IPS-NIHi7 (cell line): Measurements from ENCODE around the gene NFKBIB.

Experiments used
- DNase-seq: peaks from one replicate; pipeline ENCODE4 v3.0.0; 2012; ENCODE audit warnings: mixed read lengths; ENCODE audit errors: extremely low spot score

Gene NFKBIB

DNA sequence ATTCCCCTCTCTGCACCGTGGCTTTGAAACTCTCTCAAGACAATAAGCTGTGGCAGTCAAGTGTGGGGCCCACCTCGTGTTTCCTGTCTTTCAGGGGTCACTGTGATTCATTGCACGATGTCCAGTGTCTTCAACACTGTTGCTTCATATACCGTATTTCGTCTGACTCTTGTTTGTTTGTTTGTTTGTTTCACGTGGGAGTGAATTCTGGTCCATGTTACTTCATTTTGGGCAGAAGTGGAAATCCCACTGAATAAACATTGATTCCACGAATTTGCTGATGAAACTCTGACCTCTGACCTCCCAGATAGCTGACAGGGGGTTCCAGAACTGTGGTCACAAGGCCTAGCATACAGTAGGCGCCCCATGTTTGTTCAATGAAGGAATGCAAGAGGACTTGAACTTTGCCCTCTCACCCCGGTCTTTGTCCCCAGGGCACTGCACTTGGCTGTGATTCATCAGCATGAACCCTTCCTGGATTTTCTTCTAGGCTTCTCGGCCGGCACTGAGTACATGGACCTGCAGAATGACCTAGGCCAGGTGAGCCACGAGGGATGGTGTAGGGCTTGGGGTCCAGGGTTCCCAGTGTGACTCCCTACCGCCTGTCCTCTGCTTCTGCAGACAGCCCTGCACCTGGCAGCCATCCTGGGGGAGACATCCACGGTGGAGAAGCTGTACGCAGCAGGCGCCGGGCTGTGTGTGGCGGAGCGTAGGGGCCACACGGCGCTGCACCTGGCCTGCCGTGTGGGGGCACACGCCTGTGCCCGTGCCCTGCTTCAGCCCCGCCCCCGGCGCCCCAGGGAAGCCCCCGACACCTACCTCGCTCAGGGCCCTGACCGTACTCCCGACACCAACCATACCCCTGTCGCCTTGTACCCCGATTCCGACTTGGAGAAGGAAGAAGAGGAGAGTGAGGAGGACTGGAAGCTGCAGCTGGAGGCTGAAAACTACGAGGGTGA lies 5.1 kb downstream of the NFKBIB start:
- no peak for DNase-seq

DNA sequence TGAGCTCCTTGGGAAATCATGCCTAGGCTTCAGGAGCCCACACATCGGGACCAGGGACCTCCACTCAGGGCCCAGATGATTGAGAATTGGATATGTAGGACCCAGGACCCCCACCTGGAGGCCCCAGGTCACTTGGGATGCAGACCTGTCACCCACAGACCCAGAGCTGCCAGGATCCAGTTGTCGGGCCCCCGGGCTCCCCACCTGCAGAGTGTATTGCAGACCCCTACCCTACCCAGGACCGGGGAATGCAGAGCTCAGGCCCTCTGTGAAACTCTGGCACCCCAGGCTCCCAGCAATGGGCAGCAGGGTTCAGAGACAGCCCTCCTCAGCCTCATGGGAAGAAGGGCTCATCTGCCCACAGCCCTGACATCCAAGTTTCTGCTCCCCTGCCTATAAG lies 5.9 kb downstream of the NFKBIB start:
- DNase-seq: no peak

DNA sequence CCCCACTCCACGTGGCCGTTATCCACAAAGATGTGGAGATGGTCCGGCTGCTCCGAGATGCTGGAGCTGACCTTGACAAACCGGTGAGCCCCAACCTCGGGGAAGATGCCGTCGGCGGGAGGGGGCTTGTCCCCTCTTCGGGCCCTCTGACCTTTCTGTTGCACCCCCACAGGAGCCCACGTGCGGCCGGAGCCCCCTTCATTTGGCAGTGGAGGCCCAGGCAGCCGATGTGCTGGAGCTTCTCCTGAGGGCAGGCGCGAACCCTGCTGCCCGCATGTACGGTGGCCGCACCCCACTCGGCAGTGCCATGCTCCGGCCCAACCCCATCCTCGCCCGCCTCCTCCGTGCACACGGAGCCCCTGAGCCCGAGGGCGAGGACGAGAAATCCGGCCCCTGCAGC lies 7.5 kb downstream of the NFKBIB start:
- DNase-seq: no peak

DNA sequence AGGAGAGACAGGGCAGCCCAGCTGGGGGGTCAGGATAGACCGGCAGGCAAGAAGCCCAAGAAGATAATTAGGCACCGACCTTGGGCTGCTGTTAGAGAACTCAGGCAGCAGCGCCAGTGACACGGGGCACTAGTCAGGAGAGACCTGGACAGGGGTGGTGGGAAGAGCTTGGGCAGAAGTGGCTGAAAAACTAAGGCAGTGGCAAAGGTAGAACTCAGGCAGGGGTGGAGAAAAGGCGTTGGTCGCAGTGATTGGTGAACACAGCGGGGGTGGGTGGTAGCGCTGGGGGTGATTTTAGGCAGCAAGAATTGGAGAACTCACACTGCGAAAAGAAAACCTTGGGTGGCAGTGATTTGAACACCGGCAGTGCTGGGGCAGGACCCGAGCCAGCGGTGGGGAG lies 7.9 kb downstream of the NFKBIB start:
- no peak for DNase-seq

DNA sequence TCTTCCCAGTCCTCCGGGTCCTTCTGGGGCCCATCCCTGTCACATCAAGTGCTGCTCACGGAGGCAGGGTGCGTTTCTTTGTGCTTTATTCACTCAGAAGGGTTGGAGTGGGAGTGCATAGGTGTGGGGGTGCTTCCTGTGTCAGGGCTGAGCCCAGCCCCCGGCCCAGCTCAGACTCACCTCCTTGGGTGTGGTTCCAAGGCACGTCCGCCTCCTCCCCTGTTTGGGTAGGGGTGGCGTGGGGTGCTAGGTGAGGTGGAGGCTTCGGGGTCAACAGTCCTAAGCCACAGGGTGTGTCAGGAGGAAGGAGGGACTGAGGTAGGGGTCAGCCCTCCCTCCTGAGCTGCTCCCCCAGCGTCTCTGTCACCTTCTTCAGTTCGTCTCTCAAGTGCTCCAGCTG lies 9.1 kb downstream of the NFKBIB start:
- no peak for DNase-seq

DNA sequence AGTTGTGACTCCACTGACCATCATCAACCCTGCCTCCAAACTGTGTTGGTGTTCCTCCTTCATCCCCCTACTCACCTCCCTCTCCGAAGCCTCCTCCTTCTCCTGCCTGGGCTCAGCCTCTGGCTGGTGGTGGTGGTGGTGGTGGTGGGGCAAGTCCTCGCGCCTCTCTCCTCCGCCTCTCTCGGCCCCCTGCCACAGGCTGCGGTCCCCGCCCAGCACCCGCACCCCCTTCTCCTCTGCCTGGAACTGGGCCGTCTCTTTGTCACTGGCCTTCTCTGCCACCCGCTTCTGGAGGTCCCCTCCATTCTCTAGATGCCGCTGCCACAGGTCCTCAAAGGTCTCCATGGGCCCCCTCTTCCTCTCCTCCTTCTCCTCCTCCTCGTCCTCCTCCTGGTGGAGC lies 10.7 kb downstream of the NFKBIB start:
- DNase-seq: no peak

DNA sequence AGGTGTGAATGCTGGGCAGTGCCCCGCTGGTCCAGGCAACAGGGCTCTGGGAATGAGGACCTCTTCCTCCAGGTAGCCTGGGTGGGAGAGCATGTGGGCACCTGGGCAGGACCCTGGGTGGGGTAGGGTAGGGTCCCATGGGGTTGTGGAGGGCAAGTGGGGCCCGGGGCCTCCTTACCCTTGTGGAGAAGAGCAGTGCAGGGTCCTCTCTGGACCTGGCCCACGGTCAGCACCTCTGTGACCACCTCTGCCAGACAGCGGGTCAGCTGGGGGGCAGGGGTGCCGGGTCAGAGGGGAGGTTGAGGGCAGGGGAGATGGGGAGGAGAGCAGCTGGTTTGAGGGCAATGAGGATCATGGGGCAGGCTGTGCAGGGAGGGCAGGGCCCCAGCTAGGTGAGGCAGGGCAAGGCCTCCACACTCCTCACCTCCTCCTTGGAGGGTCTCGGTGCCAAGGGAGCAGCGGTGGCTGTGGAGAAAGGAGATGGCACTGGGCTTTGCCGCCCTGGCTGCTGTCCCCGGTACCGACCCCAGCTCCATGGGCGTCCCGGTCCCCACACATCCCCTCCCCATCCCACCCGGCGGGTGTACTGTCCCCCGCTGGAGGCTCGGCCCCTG lies 11.7 kb downstream of the NFKBIB start:
- DNase-seq: peak; percentile 34

DNA sequence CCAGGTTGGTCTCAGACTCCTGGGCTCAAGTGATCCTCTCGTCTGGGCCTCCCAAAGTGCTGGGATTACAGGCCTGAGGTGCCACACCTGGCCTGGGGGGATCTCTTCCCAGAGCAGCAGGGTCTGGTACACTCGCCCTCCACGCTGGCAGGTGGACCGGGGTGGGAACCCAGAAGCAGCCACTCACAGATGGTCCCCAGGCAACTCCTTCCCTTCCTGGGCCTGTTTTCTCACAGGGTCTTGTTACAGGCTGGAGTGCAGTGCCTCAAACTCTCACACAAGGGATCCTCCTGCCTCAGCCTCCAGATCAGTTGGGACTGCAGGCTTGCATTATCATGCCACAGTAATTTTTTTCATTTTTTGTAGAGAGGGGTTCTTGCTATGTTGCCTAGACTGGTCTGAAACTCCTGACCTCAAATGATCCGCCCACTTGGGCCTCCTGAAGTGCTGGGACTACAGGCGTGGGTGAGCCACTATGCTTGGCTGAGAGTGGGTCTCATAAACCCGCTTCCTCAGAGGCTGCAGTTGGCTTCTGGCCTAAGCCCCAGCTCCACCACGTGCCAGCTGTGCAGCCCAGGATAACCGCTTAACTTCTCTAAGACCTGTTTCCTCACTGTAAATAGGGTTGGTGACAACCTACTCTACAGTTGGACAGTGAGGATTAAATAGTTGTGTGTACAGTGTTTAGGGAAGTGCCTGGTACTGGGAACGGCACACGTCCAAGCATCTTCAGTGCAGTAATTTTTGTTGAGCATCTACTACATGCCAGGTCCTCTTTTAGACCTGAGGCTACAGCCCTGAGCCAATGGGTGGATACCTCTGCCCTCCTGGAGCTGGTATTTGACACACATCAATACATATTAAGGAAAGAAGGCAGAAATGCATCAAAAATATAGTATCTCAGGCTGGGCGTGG lies 13.1 kb downstream of the NFKBIB start:
- DNase-seq: no peak

DNA sequence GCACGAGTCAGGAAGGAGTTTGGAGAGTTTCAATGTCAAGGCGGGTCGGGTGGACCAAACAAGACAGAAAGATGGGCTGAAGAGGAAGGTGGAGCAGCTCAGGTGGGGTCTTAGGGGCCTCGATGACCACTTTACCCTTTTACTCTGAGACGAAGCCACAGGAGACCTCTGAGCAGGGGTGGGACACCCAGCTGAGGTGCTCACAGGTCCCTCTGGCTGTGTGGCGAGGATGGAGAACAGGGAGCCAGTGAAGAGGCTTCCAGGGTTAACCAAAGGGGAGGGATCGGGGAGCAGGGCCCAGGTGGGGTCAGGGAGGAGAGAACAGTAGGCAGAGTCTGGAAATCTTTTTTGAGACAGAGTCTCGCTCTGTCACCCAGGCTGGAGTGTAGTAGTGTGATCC lies 14.2 kb downstream of the NFKBIB start:
- DNase-seq: no peak

DNA sequence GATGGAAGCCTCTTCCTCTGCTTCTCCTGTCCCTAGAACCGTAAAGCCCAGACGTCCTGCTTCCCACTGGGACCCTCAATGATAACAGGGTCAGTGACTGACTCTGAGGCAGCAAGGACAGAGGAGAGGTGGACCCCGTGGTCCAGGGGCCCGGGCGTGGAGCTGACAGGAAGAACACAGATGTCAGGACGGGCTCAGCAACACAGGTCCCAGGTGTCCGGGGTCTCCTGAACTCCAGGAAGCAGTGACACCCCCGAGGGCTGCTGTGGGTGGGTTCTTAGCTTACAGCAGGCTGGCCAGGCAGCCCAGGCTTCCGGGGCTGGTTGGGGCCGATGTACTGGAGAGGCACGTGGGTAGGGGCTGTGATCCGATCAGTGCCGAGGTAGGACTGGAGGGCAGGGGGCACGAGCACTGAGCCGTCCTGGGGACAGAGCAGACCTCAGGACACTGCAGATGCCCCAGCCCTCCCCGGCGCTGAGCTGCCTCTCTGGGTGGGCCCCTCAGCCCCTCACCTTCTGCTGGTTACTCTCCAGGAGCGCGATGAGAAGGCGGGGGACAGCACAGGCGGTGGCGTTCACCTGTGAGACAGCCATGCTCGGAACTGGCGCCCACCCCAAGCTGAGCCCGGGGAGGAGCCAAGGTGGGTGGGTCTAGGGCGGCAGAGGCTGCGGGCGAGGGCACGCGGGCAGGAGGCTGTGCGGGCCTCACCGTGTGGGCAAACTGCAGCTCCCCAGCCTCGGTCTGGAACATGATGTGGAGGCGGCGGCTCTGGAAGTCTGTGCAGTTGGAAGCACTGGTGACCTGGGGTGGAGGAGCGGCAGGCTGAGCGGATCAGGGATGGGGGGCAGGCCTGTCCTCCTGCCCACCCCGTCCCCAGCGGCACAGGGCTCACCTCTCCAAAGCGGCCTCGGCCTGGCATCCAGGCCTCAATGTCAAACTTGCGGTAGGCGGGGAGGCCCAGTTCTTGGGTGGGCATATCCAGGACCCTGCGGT lies 15.9 kb downstream of the NFKBIB start:
- DNase-seq: no peak

DNA sequence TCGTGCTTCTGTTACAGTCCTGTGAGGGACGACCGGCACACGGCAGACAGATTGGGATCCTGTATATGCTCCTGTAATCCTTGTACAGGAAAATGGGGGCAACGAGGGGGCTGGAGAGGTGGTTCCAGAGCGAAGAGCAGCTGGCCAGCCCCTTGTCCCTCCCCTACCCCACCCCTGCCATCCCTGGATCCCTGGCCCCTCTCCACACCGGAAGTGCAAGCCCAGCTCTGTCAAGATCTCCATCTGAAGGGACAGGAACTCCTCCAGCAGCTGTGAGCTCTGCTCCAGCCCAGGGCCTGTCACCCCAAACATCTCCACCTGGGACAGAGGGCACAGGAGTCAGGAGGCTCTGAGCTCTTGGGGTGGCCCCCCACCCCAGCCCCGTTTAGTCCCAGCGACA lies 17.7 kb downstream of the NFKBIB start:
- no peak for DNase-seq

DNA sequence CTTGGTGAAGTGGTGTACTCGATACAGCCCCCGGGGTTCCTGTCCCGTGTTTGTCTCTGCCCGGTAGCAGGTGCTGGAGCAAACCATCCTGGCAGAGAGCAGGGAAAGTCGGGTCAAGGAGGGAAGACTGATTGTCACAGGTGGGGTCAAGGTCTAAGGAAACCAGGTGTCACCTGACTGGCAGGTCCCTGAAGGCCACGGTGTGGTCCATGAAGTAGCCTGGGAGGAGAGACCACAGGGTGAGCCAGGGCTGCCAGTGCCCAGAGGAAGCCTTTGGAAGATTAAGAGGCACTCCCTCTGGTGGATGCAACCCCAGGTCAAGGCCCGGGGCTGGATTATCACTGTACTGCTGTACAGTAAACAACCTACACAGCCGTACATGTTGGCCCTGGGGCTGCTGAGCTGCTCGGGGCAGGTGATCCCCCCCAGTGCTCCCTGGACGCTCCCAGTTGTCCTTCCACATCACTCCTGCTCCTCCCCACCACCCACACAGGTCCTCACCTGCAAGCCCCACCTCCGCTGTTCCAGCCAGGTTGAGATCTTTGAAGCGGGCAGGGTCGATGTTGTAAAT lies 18.2 kb downstream of the NFKBIB start:
- no peak for DNase-seq

DNA sequence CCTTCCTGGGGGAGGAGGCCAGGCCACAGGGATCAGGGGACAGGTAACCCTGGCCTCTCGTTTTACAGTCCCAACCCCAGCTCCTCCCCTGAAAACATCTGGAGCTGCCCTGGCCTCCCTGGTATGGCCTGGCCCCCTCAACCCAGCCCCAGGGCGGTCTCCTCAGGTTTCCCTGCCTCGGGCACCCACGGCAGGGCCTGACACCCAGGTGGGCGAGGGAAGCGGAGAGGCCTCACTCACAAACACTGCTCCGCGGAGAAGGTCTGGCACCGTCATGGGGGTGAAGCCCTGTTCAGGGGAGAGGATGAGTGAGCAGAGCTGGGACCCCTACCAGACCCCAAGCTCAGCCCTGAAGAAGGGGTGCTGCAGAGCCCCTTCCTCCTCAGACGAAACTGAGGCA lies 18.8 kb downstream of the NFKBIB start:
- DNase-seq: no peak

DNA sequence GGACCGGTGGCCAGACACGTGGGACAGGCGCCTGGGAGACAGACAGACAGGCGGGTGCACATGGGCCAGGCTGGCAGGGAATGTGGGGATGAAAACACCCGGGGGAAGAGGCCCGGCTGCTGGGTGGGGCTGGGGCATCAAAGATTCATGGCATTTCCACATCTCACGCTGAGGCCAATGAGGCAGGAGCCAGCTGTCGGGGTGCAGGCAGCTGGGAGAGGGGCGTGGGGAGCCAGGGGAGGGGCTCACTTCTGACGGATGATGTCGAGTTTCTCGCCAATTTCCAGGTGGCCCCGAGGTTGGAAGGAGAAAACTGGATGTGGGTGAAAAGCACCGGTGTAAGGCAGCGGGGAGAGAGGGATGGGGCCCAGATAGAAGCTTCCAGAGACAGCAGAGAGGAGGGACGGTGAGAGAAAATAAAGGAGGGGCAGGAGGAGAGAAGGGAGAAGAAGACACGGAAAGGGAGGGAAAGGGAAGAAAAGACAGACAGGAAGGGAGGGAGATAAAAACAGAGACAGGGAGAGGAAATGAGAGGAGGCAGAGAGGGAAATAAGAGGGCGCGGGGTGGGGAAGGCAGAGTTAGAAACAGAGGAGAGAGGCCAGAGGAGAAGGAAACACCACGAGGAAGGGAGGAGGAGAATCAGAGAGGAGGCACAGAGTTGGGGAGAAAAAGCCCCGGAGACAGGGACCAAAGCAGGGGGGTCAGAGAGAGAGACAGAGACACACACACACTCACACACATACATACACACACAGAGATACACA lies 20.2 kb downstream of the NFKBIB start:
- no peak for DNase-seq

DNA sequence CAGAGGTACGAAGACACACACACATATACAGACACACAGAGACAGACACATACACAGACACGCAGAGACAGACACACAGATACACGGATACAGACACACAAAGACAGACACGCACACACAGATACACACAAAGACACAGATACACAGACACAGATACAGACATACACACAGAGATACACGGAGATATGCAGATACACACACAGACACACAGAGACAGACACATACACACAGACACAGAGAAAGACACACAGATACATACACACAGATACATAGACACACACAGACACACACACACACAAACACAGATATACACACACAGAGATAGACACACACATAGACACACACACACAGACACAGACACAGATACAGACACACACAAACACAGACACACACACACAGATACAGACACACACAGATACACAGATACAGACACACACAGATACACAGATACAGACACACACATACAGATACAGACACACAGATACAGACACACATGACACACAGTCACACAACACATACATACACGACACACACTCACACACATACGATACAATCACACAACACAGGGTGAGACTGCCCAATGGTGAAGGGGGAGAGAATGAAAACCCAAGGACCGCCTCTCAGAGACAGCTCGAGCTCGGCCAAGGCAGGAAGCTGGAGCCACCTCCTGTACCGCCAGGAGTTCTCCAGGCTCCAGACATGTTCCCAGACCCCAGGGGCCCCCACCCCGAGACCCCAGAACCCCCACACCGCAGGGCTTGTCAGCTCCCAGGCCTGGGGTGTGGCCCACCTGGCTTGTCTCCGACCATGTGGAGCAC lies 21.0 kb downstream of the NFKBIB start:
- no peak for DNase-seq

DNA sequence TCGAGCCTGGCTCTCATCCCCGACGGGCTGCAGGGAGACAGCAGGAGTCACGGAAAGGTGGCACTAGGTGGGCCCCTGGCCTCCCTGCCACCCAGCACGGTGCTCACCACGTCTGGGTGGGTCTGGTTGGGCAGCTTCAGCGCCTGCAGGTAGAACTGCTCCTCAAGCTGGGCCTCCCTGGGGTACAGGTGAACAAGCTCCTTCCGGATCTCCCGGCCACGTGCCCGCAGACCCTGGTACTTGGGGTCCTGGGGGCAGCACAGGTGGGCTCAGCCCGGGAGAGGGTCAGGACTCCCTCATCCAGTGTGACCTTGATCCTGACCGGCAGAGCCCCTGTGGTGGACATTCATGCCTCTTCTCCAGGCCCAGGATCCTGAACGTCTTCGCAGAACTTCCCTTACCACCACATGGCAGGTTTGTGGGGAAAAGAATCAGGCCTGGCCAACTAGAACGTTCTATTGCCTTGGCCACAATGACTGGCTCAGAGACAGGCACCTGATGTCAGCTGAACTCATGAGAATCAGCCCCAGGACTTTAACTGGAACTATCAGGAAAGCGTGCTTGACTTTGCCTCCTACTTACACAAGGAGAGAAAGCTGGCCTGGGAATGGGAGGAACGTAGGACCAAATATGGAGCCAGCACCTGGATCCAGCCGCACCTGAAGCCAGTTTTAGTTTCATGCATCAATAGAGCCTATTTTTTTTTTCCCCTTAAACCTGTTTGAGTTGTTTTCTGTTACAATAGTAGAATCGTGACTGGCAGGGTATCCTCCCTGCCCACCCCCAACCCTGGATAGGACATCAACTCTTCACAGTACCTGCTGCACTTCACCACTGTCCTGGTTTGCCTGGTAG lies 21.9 kb downstream of the NFKBIB start:
- no peak for DNase-seq

DNA sequence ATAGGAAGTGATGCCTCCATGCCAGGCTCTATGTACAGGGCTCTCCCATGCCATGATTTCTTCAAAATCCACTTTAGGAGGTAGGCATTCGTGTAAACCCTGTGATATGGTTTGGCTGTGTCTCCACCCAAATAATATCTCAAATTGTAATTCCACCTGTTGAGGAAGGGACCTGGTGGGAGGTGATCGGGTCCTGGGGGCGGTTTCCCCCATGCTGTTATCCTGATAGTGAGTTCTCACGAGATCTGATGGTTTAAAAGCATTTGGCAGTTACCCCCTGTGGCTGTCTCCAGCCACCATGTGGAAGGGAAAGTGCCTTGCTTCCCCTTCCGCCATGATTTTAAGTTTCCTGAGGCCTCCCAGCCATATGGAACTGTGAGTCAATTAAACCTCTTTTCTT lies 22.7 kb downstream of the NFKBIB start:
- DNase-seq: no peak

DNA sequence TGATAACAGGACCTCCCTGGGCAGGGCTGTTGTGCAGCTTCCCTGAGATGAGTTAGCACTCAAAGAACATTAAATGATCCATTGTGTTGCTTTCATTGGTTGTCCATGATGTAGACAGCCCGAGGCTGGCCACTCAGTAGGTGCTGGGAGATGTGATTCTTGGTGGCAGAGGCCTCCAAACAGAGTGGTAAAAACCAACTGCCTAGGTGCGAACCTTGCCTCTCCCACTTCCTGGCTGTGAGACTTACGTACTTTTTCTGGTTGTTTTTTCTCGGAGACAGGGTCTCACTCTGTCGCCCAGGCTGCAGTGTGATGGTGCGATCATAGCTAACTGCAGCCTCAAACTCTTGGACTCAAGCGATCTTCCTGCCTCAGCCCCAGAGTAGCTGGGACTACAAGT lies 24.6 kb downstream of the NFKBIB start:
- no peak for DNase-seq
